ENCODE data around the gene TTYH1.

TTYH1 gene

GRCh38 chr19:54484451-54484850 is 69.2 kb downstream of the TTYH1 start:
- DNase-seq = no peak

- no peak for DNase-seq
Measured at GRCh38 chr19:54485851-54486250, 70.6 kb downstream of the TTYH1 start.

Measured in activated T-cell treated with anti-CD3 and anti-CD28 coated beads, Interleukin-2, amount 50 U/mL, for 48 hours (primary cell).